Stimulated activated naive CD8-positive, alpha-beta T cell treated with anti-CD3 and anti-CD28 coated beads, Interleukin-15, Interleukin-2, amounts not matched to agents 100 ng/mL and 50 ng/mL, for 24 hours (primary cell): ENCODE results near the gene EPB41L4B.
"Not testable (repeated sequence)": the region's sequence is repeated elsewhere in the genome, so short reads cannot be mapped to it uniquely, and the experiment has no call there.

Experiments
- H3K27ac Mint-ChIP-seq: one replicate; pipeline ENCODE4 v1.8.0; 2021; ENCODE audit warnings: mild to moderate bottlenecking, mixed read lengths
- H3K27me3 Mint-ChIP-seq: one replicate; pipeline ENCODE4 v1.8.0; 2021; ENCODE audit warnings: mixed read lengths
- H3K36me3 Mint-ChIP-seq: one replicate; pipeline ENCODE4 v1.8.0; 2021; ENCODE audit warnings: low read depth, mixed read lengths
- H3K4me1 Mint-ChIP-seq: one replicate; pipeline ENCODE4 v1.8.0; 2021; ENCODE audit warnings: low read depth, mixed read lengths
- H3K4me3 Mint-ChIP-seq: one replicate; pipeline ENCODE4 v1.8.0; 2021; ENCODE audit warnings: mild to moderate bottlenecking, mixed read lengths
- H3K9me3 Mint-ChIP-seq: one replicate; pipeline ENCODE4 v1.8.0; 2021; ENCODE audit warnings: mixed read lengths

EPB41L4B gene

GRCh38 chr9:109295221-109296130 lies 25.4 kb downstream of the EPB41L4B start:
- no peaks in the 10 kb centered on the region for H3K9me3 Mint-ChIP-seq
- H3K36me3 Mint-ChIP-seq, result no peaks in the 10 kb centered on the region
- H3K27me3 Mint-ChIP-seq, result peaks cover 24% of the 10 kb centered on the region
- H3K4me1 Mint-ChIP-seq, result peaks cover 11% of the 10 kb centered on the region
- no peak overlapping the region for H3K27ac Mint-ChIP-seq
- no peak overlapping the region for H3K4me3 Mint-ChIP-seq

DNA sequence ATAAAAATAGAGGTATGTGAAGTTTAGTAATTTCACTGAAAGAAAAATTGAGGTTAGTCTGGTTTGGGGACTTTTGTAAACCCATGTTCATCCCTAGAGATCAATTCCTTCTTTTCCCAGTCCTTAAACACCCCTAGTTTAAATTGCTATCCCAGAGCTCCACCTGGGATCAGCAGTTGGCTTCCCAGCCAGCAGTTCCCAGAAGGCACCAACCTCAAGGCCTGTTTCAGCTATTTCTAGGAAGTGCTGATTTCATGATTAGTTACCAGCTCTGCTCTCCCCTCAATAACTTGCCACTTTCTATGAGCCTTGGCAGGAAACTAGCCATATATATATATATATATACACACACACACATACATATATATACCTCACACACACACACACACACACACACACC lies 30.5 kb downstream of the EPB41L4B start:
- Mint-ChIP-seq H3K27me3 (no peaks in the 10 kb centered on the region), H3K4me3 (no peak overlapping the region), H3K4me1 (peaks cover 4% of the 10 kb centered on the region), H3K9me3 (no peaks in the 10 kb centered on the region), H3K27ac (no peak overlapping the region), H3K36me3 (no peaks in the 10 kb centered on the region)

- Mint-ChIP-seq H3K9me3 (no peaks in the 10 kb centered on the region), H3K36me3 (no peaks in the 10 kb centered on the region), H3K27me3 (no peaks in the 10 kb centered on the region), H3K27ac (no peak overlapping the region), H3K4me1 (no peaks in the 10 kb centered on the region), H3K4me3 (no peak overlapping the region)
Observed at GRCh38 chr9:109289931-109290330, 30.9 kb downstream of the EPB41L4B start.

DNA sequence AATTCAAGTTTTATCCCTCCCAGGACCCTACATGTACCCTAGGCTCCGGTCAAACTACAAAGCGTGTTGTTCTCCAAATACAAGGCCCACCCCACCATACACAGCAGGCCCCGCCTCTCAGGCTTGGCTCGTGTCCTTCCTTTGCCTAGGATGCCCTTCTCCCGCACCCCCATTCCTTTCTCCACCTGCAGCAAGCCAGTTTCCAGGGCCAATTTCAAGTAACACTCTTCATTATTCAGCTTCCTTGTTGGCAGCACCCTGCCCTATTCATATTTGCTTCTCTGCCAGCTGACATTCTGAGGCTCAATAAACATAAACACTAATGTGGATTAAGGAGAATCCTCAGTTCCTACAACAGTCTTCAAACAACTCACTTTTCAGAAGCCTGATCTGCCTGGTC lies 31.7 kb downstream of the EPB41L4B start:
- Mint-ChIP-seq H3K27me3 (peaks cover 4% of the 10 kb centered on the region), H3K36me3 (no peaks in the 10 kb centered on the region), H3K27ac (no peak overlapping the region), H3K9me3 (no peaks in the 10 kb centered on the region), H3K4me3 (no peak overlapping the region), H3K4me1 (no peaks in the 10 kb centered on the region)

- no peak overlapping the region for H3K27ac Mint-ChIP-seq
- no peak overlapping the region for H3K4me3 Mint-ChIP-seq
- peaks cover 11% of the 10 kb centered on the region for H3K27me3 Mint-ChIP-seq
Observed at GRCh38 chr9:109286981-109287380, 33.9 kb downstream of the EPB41L4B start.

DNA sequence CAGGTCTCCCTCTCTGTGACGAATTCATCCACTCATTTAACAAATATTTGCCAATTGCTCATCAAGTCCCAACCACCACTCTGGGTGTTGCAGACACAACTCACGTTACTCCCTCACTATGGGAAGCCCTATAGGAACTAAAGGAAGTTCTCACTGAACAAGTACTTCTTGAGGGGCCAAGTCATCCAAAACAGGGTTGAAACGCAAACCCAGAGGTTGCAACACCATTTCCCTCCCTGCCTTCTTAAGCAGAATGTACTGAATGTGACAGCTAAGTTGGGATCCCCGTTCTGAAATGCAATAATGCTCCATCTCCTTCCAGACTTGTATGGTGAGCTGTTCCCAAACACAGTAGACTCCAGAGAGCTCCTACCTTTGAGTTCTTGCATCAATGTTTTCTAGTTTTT lies 34.3 kb downstream of the EPB41L4B start:
- no peak overlapping the region for H3K27ac Mint-ChIP-seq
- H3K36me3 Mint-ChIP-seq, result no peaks in the 10 kb centered on the region
- no peaks in the 10 kb centered on the region for H3K4me1 Mint-ChIP-seq
- no peaks in the 10 kb centered on the region for H3K9me3 Mint-ChIP-seq
- H3K27me3 Mint-ChIP-seq, result peaks cover 13% of the 10 kb centered on the region
- H3K4me3 Mint-ChIP-seq, result no peak overlapping the region

More at GRCh38 chr9:109286981-109287380, 33.9 kb downstream of the EPB41L4B start:
- Mint-ChIP-seq H3K4me1 (no peaks in the 10 kb centered on the region), H3K9me3 (no peaks in the 10 kb centered on the region), H3K36me3 (no peaks in the 10 kb centered on the region)

- not testable (repeated sequence) for H3K36me3 Mint-ChIP-seq, H3K9me3 Mint-ChIP-seq, H3K4me1 Mint-ChIP-seq, H3K27ac Mint-ChIP-seq, H3K4me3 Mint-ChIP-seq
- H3K27me3 Mint-ChIP-seq, result peaks cover 13% of the 10 kb centered on the region
Observed at GRCh38 chr9:109283672-109284071, 37.2 kb downstream of the EPB41L4B start.

- Mint-ChIP-seq H3K9me3 (no peaks in the 10 kb centered on the region), H3K27me3 (peaks cover 13% of the 10 kb centered on the region), H3K27ac (no peak overlapping the region), H3K4me1 (no peaks in the 10 kb centered on the region), H3K36me3 (no peaks in the 10 kb centered on the region), H3K4me3 (no peak overlapping the region)
Observed at GRCh38 chr9:109283012-109283411, 37.8 kb downstream of the EPB41L4B start.

DNA sequence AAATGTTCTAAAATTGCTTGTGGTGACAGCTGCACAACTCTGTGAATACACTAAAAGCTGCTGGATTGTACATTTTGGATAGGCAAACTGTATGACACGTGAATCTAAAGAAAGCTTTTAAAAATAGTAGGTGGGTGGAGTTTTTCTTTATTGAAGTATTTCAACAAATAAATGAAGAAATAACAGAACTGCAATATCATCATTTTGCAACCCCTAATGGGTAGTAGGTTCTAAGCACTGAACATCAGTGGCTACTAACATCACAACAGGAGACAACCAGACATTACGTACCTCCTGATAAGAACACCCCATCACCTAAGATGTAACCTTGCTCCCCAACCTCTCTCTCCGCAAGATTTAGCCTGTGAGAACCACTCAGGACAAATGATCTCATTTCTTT lies 38.6 kb downstream of the EPB41L4B start:
- H3K9me3 Mint-ChIP-seq, result no peaks in the 10 kb centered on the region
- H3K4me3 Mint-ChIP-seq, result no peak overlapping the region
- H3K27ac Mint-ChIP-seq, result no peak overlapping the region
- H3K4me1 Mint-ChIP-seq, result no peaks in the 10 kb centered on the region
- peaks cover 15% of the 10 kb centered on the region for H3K27me3 Mint-ChIP-seq
- H3K36me3 Mint-ChIP-seq, result no peaks in the 10 kb centered on the region

DNA sequence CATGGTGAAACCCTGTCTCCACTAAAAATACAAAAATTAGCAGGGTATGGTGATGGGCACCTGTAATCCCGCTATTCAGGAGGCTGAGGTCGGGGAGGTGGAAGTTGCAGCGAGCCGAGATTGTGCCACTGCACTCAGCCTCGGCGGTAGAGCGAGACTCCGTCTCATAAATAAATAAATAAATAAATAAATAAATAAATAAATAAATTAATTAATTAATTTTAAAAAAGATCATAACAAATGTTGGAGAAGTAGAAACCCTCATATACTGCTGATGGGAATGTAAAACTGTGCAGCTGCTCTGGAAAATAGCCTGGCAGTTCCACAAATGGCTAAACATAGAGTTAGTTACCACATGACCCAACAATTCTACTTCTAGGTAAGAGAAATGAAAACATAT lies 39.3 kb downstream of the EPB41L4B start:
- no peak overlapping the region for H3K27ac Mint-ChIP-seq
- H3K4me3 Mint-ChIP-seq, result no peak overlapping the region

DNA sequence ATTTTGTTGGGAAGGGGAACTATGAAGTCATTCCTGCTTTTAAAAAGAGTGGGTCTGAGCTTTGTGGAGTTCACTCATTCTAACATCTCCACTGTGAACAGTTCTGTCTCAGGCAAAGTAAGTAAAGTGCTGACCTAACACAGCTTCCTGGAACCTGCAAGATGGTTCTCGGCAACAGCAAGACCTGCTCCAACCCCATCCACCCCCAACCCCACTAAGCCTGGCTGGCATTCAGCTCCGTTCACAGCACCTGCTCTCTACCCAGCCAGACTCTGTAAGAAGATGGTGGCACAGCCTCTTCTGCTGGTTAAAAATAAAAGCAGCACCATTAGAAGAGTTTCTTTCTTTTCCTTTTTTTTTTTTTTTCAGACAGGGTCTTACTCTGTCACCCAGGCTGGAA lies 42.0 kb downstream of the EPB41L4B start:
- H3K9me3 Mint-ChIP-seq, result no peaks in the 10 kb centered on the region
- no peaks in the 10 kb centered on the region for H3K36me3 Mint-ChIP-seq
- H3K4me1 Mint-ChIP-seq, result no peaks in the 10 kb centered on the region
- H3K4me3 Mint-ChIP-seq, result no peak overlapping the region
- H3K27ac Mint-ChIP-seq, result no peak overlapping the region
- peaks cover 16% of the 10 kb centered on the region for H3K27me3 Mint-ChIP-seq

More for the DNA sequence above, 39.3 kb downstream of the EPB41L4B start:
- no peaks in the 10 kb centered on the region for H3K36me3 Mint-ChIP-seq
- no peaks in the 10 kb centered on the region for H3K9me3 Mint-ChIP-seq
- peaks cover 20% of the 10 kb centered on the region for H3K27me3 Mint-ChIP-seq
- H3K4me1 Mint-ChIP-seq, result no peaks in the 10 kb centered on the region

DNA sequence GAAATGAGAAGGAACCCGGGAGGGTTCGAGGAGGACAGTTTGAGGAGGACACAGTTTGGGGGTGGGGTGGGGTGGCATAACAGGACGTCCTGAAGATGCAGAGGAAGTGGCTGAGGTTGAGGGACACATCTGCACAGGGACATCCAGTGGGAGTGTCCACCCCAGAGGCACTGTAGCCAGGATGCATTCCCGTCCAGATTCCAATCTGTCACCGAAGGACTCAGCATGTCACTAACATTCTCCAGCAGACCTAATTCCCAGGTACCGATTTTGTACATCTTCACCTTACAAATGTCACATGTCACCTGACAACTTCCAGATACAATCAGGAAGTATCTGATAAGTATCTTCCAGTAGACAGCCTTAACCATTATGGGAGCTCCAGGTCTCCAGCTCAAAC lies 42.6 kb downstream of the EPB41L4B start:
- Mint-ChIP-seq H3K36me3 (no peaks in the 10 kb centered on the region), H3K4me3 (no peak overlapping the region), H3K9me3 (no peaks in the 10 kb centered on the region), H3K27ac (no peak overlapping the region), H3K27me3 (peaks cover 14% of the 10 kb centered on the region), H3K4me1 (no peaks in the 10 kb centered on the region)

DNA sequence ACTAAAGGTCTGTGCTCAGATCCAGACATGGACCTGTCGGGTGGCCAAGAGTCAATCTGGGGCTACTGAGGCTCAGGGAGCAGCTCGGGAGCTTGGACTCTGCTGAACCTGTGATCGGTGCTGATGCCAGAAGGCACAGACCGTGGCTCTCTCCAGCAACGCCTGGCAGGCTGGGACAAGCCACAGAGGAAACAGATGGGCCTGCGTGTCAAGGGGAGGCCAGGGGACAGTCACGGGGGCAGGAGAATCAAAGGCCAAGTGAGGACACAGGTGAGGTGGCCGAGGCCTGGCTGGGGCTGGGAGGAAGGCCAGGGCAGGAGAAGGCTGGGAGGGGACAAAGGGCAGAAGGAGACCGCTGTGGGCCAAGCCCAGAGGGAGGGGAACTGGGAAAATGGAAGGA lies 43.4 kb downstream of the EPB41L4B start:
- no peaks in the 10 kb centered on the region for H3K36me3 Mint-ChIP-seq
- no peak overlapping the region for H3K4me3 Mint-ChIP-seq

GRCh38 chr9:109276469-109277440 lies 44.1 kb downstream of the EPB41L4B start:
- no peaks in the 10 kb centered on the region for H3K4me1 Mint-ChIP-seq
- H3K9me3 Mint-ChIP-seq, result no peaks in the 10 kb centered on the region

More for the DNA sequence above, 43.4 kb downstream of the EPB41L4B start:
- H3K27me3 Mint-ChIP-seq, result peaks cover 12% of the 10 kb centered on the region
- no peaks in the 10 kb centered on the region for H3K9me3 Mint-ChIP-seq
- no peak overlapping the region for H3K27ac Mint-ChIP-seq
- no peaks in the 10 kb centered on the region for H3K4me1 Mint-ChIP-seq

More at GRCh38 chr9:109276469-109277440, 44.1 kb downstream of the EPB41L4B start:
- no peak overlapping the region for H3K4me3 Mint-ChIP-seq
- H3K36me3 Mint-ChIP-seq, result no peaks in the 10 kb centered on the region
- H3K27ac Mint-ChIP-seq, result no peak overlapping the region
- peaks cover 7% of the 10 kb centered on the region for H3K27me3 Mint-ChIP-seq
